Measurements from ENCODE around the gene CSNK1G3.
"Not testable (repeated sequence)": the region's sequence is repeated elsewhere in the genome, so short reads cannot be mapped to it uniquely, and the experiment has no call there.

CSNK1G3 gene

DNA sequence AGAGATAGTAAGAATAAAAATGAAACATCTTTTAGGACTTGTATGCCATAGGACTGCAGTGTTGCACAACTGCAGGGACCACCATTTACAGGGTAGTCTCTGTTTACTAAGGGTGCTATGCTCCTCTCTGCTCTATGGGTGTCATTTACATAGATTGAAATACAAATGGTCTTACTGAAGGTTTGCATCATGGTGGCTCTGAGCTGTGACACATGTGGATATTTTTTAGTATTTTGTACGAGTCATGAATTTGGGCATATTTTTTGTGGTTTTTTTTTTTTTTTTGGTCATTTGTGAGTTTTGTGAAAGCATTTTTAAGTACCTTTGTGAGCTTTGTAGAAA lies 47.4 kb downstream of the CSNK1G3 start:
- no peak for DNase-seq (ENCODE audit: low read depth in 2 of 2)

DNA sequence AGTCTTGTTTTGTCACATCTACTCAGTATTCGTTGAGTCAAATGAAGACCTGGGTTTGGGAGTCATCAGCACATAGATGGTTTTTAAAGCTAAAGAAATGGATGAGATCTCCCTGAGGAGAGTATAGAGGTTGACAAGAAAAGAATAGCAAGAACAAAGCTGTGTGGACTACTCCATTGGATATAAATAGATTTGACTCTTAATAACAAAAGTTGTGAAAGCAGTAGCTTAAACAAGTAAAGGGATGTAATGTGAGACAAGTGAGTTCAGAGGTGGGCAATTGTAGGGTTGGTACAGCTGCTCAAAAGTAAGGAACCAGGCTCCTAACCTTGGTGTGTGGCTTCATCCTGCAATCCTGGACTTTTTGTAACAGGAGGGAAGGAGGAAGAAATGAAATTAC lies 49.3 kb downstream of the CSNK1G3 start:
- no peak for DNase-seq (ENCODE audit: low read depth in 2 of 2)

DNA sequence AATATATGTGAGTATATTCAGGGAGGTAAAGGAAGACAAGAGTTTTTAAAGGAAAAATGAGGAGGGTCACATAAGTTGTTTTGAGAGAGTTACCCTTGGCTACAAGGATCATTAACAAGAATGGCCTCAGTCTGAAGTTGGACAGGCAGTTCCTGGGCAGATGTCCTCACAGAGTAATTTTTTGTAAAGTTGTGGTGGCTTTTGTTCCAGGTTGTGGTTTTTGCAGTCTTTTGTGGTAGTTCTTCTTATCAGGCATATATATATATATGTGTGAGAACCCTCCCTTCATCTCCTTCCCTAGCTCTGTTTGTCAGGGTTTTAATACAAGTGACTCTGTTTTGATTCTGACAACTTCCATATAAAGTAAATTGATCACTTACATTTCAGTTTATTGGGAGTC lies 60.0 kb downstream of the CSNK1G3 start:
- DNase-seq (ENCODE audit: low read depth in 2 of 2): no peak

DNA sequence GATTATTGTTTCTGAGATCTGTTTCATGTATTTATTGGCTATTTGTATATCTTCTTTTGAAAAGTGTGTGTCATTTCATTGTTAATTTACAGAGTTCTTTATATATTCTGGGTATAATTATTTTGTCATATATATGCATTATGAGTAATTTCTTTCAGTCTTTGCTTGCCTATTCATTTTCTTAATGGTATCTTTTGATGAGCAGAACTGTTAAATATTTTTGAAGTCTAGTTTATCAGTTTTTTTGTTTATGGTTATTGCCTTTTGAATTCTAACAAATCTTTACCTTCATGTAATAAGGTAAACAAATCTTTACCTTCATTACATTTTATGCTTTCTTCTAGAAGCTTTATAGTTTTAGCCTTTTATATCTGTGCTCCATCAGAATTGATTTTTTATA lies 66.4 kb downstream of the CSNK1G3 start:
- DNase-seq (ENCODE audit: low read depth in 2 of 2): no peak

DNA sequence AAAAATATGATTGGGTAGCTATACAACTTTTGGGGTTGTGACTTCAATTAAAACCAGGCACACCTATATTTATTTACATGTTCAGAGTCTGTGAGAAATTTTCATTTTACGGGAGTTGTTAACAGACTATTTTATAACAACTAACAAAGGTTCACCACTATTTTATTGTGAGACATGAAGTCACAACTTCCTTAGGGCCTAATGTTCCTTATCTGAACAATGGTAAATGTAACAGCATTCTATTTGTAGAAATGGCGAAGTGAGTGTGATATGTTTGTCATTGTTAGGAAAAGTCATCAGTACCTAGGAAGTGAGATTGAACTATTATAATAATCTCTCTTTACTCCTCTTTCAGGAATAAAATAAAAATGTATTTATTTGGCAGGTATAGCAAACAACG lies 67.4 kb downstream of the CSNK1G3 start:
- no peak for DNase-seq (ENCODE audit: low read depth in 2 of 2)

DNA sequence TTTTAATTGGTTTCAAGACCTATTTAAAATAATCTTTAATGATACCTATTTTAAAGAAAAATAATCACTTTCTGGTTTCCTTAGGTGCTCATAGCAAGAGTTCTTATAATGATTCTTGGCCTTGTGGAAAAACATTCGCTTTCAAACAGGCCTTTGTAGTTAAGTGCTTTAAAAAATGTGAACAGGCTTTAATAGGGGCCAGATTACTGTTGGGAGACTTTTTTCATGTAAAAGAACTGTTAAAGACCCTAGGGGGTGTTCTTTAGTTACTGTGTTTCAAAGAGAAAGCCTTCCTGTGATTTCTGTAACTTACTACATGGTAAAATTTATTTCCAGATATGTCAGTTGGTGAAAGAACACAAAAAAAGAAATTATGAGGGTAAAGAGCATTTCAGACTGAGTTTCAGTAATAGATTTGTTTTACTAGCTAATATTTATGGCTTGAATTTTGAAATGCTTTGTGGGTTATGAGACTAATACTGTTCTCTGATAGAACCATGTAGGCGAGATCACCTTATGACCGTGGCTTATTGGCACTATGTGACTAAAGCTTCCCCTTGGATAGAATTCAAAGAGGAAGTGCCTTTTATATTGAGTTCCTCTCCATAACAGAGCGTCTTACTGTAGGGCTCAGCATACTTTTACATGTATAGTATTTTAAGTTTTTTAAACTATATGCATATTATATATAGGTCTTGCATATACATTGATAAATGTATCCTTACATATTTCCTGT lies 70.7 kb downstream of the CSNK1G3 start:
- DNase-seq (ENCODE audit: low read depth in 2 of 2): no peak

DNA sequence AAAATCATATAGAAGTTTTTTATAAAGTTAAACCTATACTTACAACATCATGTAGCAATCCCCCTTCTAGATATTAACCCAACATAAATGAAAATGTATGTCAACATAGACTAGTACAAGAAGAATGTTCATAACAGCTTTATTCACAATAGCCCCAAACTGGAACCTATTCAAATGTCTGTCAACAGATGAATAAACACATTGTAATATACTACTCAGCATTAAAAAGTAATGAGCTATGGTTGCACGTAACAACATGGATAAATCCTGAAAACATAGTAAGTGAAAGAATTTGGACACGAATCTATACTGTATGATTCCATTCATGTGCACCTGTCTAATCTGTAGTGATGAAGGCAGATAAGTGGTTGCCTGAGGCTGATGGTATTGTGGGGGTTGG lies 73.9 kb downstream of the CSNK1G3 start:
- DNase-seq (ENCODE audit: low read depth in 2 of 2): no peak

DNA sequence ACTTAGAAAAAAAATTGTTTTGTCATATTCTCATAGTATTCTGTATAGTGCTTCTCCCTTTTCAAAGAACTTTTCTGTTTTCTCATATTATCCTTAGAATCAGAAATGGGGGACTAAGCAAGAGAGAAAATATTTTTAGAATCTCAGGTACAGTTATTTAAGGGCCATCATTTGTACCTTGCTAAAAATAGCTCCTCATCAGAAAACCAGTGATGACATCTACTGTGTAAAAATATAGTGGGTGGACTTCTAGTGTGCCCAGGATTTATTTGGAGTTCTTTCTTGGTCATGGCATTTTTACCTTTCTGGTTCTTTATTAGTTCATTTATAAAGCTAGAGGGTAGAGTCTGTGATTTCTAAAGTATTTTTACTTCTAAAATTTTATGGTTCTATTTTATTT lies 82.5 kb downstream of the CSNK1G3 start:
- DNase-seq (ENCODE audit: low read depth in 2 of 2): no peak

DNA sequence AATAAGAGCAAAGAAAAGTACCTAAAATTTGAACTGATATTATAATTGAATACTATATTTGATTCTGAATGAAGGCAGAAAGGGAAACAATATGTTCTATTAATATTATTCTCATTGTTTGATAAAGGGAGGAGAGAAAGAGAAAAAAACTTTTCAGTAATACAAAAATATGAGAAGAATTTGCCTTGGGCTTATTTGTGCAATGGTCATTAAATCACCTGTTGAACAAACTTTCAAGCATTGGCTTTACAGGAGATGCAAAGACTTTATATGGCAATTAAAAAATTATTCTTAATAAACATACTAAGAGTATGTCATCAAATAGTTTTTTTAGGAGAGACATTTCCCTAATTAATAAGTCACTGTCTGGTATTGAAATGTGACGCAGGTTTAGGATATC lies 85.0 kb downstream of the CSNK1G3 start:
- no peak for DNase-seq (ENCODE audit: low read depth in 2 of 2)

DNA sequence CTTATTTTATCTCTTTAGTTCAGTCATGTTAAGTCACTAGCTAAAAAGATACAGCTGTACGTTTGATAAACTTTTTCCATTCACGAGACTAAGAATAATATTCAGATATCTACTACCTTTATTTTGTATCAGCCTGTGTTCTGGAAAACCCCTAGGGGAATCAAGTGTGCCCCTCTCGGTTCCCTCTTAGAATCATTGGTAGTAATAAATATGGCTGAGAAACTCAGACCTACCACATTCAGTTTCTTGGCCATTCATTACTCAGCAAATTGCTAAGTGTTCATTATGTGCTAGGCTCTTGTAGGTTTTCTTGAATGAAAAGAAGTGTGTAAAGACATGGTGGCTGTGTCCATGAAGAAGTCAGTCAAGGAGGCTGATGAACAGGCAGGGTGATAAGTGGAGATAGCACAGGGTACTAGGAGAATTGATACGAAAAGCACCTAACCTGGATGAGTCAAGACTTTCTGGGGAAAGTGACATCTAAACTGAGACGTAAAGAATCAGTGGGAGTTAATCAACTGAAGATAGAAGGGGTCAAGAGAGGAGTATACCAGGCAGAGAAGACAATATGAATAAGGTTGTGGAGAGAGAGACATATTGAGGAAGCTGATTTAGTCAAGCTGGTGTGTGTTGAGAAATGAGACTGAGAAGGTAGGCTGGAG lies 86.2 kb downstream of the CSNK1G3 start:
- no peak for DNase-seq (ENCODE audit: low read depth in 2 of 2)

DNA sequence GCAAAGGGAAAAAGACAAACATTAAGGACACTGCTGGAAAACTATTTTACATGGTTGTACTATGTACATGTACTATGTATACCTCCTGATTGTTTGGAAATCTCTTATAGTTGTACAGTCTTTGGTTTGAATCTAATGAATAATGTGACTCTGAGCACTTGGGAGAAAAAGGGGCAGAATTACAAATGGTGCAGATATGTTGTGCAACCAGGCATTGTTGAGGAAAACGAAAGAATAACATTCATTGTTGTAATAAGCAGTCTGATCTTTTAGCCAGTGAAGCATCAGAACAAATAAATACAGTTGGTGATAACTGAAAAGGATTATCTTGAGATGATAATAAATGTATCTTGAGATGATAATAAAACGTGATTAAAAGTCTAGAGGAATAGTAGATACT lies 87.2 kb downstream of the CSNK1G3 start:
- DNase-seq (ENCODE audit: low read depth in 2 of 2): no peak

DNA sequence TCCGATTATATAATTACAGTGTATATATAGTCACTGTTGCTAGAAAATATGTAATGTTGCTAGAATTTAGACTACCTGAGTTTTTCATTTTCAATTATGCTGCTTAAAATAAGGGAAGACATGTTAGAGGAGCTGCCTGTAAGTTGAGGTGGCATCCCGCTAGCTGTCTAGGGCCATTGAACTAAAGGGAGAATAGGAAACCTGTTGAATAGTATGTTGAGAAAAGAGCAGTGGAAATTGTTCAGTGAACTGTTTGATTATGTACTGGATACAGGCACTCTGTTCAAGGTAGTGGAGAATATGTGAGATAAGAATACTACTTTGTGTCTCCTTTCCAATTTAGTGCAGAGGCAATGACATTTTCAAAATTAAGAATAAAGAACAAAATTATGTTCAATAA lies 89.6 kb downstream of the CSNK1G3 start:
- no peak for DNase-seq (ENCODE audit: low read depth in 2 of 2)

DNA sequence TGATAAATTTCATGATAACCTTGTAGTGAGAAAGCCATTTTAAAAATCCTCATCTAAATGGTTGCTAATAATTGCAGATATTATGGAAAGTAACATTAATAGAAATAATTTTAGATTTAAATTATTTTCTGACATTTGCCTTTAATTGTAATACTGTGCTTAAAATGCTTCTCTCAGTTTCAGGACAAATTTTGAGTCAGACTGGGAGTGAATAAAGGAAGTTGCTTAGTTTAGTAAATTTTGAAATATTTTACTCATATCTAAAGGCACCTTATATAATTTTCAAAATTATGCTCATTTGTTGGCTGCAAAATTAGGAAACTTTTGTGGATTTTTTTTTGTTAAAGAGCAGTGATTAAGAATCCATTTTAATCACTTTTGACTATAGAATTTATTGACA lies 93.8 kb downstream of the CSNK1G3 start:
- DNase-seq (ENCODE audit: low read depth in 2 of 2): no peak

DNA sequence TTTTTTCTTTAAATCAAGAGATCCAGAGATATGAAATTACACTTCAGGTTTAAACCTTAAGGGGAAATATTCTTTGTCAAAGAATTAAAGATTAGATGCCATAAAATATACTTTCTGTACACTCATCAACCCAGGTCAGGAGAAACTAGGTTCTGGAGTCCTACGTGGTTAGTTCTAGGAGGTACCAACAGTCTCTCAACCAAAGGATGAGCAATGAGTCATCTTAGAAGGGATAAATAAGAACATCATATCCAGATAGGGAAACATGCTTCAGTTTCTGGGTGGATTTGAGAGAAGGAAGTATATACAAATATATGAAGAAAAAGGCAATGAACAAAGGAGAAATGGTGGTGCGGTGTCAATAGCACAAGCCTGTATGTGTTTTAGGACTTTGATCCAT lies 98.2 kb downstream of the CSNK1G3 start:
- no peak for DNase-seq (ENCODE audit: low read depth in 2 of 2)

DNA sequence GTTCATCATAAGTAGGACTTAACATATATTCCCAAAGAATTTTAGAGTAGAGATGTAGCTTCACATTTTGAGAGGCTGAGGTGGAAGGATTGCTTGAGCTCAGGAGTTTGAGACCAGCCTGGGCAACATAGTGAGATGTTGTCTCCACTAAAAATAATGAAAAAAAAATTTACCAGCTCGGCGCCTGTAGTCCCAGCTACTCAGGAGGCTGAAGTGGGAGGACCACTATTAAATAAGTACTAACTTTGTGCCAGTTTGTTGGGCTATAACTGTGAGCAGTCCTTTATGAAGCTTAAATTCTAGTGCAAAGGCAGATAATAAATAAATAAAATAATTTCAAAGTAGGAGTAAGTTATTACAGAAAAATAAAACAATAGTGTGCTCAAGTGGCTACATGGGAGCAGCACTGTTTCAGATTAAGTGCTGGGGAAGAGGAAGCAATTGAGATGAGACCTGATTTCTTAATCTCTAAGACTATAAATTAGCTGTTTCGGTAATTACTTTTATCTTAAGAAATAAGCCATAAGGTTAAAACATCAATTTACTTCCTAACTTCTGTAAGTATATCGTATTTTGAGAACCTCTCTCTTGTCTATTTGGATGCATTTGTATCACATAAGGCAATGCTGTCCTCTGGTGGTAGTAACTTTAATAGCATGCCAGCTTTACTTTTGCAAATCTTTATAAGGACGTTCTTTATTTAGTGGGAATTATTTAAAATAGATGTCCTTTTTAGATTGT lies 98.9 kb downstream of the CSNK1G3 start:
- DNase-seq (ENCODE audit: low read depth in 2 of 2): peak in 1 of 2 donors; percentile 27

DNA sequence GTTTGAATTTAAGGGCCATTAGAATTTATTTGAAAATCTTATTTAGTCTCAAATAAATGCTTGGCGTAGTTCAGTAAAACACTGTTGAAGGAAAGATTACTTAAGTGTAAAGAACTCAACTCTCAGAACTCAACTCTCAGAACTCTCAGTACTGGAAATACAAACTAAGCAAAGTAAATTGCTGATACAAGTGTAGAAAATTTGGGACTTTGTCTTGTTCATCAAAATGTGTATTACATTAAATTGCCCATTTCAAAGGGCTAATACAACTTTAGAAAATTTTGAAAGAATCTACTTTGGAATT lies 99.4 kb downstream of the CSNK1G3 start:
- no peak for DNase-seq (ENCODE audit: low read depth in 2 of 2)

DNA sequence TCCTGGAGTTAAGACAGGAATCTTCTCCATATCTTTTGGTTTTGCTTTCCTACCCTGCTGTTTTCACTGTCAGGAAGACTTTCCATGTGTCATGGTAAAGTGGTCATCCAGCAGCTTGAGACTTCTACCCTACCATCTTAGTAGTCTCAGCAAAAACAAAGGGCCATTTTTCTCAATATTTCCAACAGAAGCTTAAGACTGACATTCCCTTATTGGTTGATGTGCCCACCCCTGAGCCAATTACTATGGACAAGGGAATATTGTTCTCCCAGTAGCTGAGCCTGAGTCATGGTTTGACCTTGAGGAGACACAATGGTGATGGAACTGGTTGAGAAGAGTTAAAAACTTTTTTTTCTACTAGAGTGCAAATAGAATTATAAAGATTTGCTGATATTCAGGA lies 105.6 kb downstream of the CSNK1G3 start:
- DNase-seq (ENCODE audit: low read depth in 2 of 2): no peak

DNA sequence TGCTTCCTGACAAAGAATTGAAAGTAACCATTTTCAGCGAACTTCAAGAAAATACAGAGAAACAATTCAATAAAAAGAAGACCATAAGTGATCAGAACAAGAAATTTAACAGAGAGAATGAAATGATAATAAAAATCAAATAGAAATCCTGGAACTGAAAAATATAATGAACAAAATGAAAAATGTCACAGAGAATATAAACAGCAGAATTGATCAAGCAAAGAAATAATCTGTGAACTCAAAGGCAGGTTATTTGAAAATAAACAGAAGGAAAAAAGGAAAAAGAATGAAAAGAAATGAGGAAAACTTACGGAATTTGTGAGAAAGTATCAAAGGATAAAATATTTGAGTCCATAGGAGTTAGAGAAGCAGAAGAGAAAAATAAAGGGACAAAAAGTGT lies 114.1 kb downstream of the CSNK1G3 start:
- no peak for DNase-seq (ENCODE audit: low read depth in 2 of 2)

DNA sequence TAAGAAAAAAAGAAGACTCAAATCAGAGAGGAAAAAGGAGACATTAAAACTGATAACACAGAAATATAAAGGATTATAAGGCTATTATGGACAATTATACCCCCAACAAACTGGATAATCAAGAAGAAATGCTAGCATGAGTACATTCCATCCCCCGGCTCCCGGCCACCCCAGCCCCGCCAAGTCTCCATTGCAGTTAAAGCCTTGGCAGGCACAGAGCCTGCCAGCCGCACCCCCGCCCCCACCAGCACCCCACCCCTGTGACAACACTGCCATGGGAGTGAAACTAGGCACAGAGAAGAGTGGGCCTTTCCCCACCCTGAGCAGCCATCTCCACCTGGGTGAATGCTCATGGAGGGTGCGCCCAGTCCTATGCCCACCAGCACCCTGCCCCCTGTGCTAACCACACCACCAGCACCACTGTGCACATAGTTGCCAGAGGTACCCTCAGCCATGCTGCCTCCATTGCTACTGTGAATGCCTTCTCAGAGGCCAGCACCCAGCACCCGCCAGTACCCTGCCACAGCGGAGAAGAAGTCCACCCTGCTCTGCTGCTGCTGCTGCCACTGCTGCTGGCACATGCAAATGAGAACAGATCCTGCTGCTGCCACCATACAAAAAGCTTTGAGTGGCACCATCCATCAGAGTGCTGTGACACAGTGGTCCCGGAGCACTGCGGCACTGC lies 117.0 kb downstream of the CSNK1G3 start:
- no peak for DNase-seq (ENCODE audit: low read depth in 2 of 2)

DNA sequence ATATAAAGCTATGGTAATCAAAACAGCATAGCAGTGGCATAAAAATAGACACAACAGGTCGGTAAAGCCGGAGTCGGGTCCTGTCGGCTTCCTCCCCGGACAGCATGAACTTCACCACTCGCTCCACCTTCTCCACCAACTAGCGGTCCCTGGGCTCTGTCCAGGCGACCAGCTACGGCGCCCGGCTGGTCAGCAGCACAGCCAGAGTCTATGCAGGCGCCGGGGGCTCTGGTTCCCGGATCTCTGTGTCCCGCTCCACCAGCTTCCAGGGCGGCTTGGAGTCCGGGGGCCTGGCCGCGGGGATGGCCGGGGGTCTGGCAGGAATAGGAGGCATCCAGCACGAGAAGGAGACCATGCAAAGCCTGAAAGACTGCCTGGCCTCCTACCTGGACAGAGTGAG lies 124.0 kb downstream of the CSNK1G3 start:
- DNase-seq (ENCODE audit: low read depth in 2 of 2): no peak

DNA sequence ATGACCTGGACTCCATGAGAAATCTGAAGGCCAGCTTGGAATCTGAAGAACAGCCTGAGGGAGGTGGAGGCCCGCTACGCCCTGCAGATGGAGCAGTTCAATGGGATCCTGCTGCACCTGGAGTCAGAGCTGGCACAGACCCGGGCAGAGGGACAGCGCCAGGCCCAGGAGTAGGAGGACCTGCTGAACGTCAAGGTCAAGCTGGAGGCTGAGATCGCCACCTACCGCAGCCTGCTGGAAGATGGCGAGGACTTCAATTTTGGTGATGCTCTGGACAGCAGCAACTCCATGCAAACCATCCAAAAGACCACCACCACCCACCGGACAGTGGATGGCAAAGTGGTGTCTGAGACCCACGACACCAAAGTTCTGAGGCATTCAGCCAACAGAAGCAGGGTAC lies 125.1 kb downstream of the CSNK1G3 start:
- DNase-seq (ENCODE audit: low read depth in 2 of 2): not testable (repeated sequence)

DNA sequence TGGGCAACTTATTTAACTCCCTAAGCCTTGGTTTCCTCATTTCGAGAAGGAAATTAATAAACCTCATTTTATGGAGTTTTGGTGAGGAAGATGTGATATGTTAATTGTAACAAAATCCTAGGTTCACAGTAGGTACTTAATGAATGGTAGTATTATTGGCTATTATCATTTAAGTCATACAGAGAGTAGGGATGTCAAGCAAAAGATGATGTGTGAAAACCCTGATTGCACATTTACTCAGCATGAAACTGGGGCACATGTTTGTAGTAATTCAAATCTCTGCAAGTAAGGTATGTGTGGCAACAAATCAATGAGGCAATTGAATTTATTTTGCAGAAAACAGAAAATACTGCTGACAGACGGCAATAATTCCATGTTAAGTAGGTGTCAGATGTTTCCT lies 127.3 kb downstream of the CSNK1G3 start:
- no peak for DNase-seq (ENCODE audit: low read depth in 2 of 2)
